ENCODE data around the gene MYO18B.

GRCh38 chr22:25783856-25784255 is 41.9 kb downstream of the MYO18B start:
- no peak for TF ChIP-seq EZH2 (IDR thresholded peaks at IDR 0.05; ENCODE audit: borderline replicate concordance, low read depth, low read length, severe bottlenecking)
- no peak for TF ChIP-seq POLR2A (IDR thresholded peaks at IDR 0.05; ENCODE audit: low read depth, low read length)
- no peak for TF ChIP-seq CTCF (IDR thresholded peaks at IDR 0.05; ENCODE audit: extremely low read depth in 1 of 2, insufficient read depth in 1 of 2, low read depth in 1 of 2, low read length in 2 of 2)
- no peak for TF ChIP-seq POLR2AphosphoS5 (IDR thresholded peaks at IDR 0.05; ENCODE audit: insufficient read depth, low read depth, low read length)
- TF ChIP-seq FOS (IDR thresholded peaks at IDR 0.05; ENCODE audit: borderline replicate concordance, insufficient read depth, low read length): no peak
- TF ChIP-seq MAX (IDR thresholded peaks at IDR 0.05; ENCODE audit: insufficient read depth, insufficient read length): no peak
- TF ChIP-seq JUN (IDR thresholded peaks at IDR 0.05; ENCODE audit: borderline replicate concordance, insufficient read depth, insufficient read length, low read depth): no peak
- no peak for TF ChIP-seq GATA2 (IDR thresholded peaks at IDR 0.05; ENCODE audit: insufficient read depth, insufficient read length, low read depth, low read length)
- no peak for TF ChIP-seq MYC (IDR thresholded peaks at IDR 0.05; ENCODE audit: low read depth, low read length)

Data from endothelial cell of umbilical vein (primary cell).